H1 (cell line): ENCODE results near the gene WNK2. TPM values are rescaled to one million over a fixed set of nuclear protein-coding genes. Genes with fewer than 3 reads are reported as not detected.

ENCODE experiments used
- CTCF ChIA-PET: fragments of 300-600 bp; sonication (Branson Sonifier 250); formaldehyde crosslinking; loops from one replicate; lab custom pipeline; 2021; ENCODE audit not compliant: partially characterized antibody; lab: Charles Lee
- POLR2A ChIA-PET: fragments of 300-600 bp; sonication (Branson Sonifier 250); formaldehyde crosslinking; loops from one replicate; lab custom pipeline; 2021; ENCODE audit warnings: inconsistent platforms; ENCODE audit not compliant: partially characterized antibody; lab: Charles Lee
- DNase-seq, 2 experiments: peaks; one replicate each; pipeline versions ENCODE4 v3.0.0 to v3.0.0-alpha.2; 2010 to 2022; ENCODE audit warnings: low spot score in 2 of 2, low read depth in 1 of 2, mixed read lengths in 1 of 2
- FAIRE-seq: peaks from 2 replicates; lab custom pipeline; 2011; peaks lifted over from hg19 to GRCh38; lab: Jason Lieb, UNC
- H2AFZ ChIP-seq: 2 replicates; pipeline ENCODE4 v1.8.1; 2012; ENCODE audit warnings: low read length, inconsistent platforms
- H2AK5ac ChIP-seq: 2 replicates; pipeline ENCODE4 v1.6.1; 2013; ENCODE audit warnings: low read depth, low read length
- H2BK120ac ChIP-seq: replicated peaks from 2 replicates; pipeline ENCODE3; 2013; ENCODE audit warnings: low read depth, low read length, inconsistent platforms
- H2BK12ac ChIP-seq: 2 replicates; pipeline ENCODE4 v1.6.1; 2013; ENCODE audit warnings: low read depth, low read length
- H2BK15ac ChIP-seq: 2 replicates; pipeline ENCODE4 v1.6.1; 2013; ENCODE audit warnings: low read length
- H2BK20ac ChIP-seq: 2 replicates; pipeline ENCODE4 v1.6.1; 2013; ENCODE audit warnings: low read length
- H2BK5ac ChIP-seq: 2 replicates; pipeline ENCODE4 v1.6.1; 2013; ENCODE audit warnings: low read depth, low read length
- H3K14ac ChIP-seq: 2 replicates; pipeline ENCODE4 v1.6.1; 2013; ENCODE audit warnings: inconsistent platforms; ENCODE audit not compliant: insufficient read length
- H3K18ac ChIP-seq: 2 replicates; pipeline ENCODE4 v1.6.1; 2013; ENCODE audit warnings: low read length; ENCODE audit errors: extremely low read depth
- H3K23ac ChIP-seq: 2 replicates; pipeline ENCODE4 v1.6.1; 2013; ENCODE audit warnings: inconsistent platforms; ENCODE audit not compliant: insufficient read length
- H3K23me2 ChIP-seq: 2 replicates; pipeline ENCODE4 v1.6.1; 2013; ENCODE audit warnings: low read depth, low read length
- H3K27ac ChIP-seq: 2 replicates; pipeline ENCODE4 v1.6.1; 2011; ENCODE audit warnings: low read depth, low read length, inconsistent platforms
- H3K27me3 ChIP-seq, 4 experiments: replicated peaks in 1 of 4; 1 replicate in 1 of 4; 2 replicates in 3 of 4; pipeline versions ENCODE4 v1.6.1 to v1.8.1; 2011 to 2013; ENCODE audit warnings: low read length in 3 of 4, mild to moderate bottlenecking in 3 of 4, inconsistent platforms in 2 of 4, mixed read lengths in 2 of 4, moderate library complexity in 1 of 4; ENCODE audit not compliant: control insufficient read depth in 3 of 4, insufficient read depth in 3 of 4; ENCODE audit errors: extremely low read depth in 1 of 4
- H3K36me3 ChIP-seq, 4 experiments: 2 replicates each; pipeline versions ENCODE4 v1.6.1 to v1.8.1; 2011 to 2013; ENCODE audit warnings: mild to moderate bottlenecking in 4 of 4, low read length in 3 of 4, moderate library complexity in 2 of 4, control low read depth in 1 of 4, inconsistent platforms in 1 of 4; ENCODE audit not compliant: insufficient read depth in 4 of 4, control insufficient read depth in 2 of 4
- H3K4ac ChIP-seq: replicated peaks from 2 replicates; pipeline ENCODE3; 2013; ENCODE audit warnings: low read length, low read depth, mixed read lengths, inconsistent platforms; ENCODE audit not compliant: insufficient read length
- H3K4me1 ChIP-seq, 4 experiments: replicated peaks in 1 of 4; 1 replicate in 1 of 4; 2 replicates in 3 of 4; pipeline versions ENCODE4 v1.6.1 to v1.8.1; 2011 to 2013; ENCODE audit warnings: low read length in 3 of 4, inconsistent platforms in 2 of 4, mixed read lengths in 1 of 4; ENCODE audit not compliant: insufficient read depth in 4 of 4, control insufficient read depth in 3 of 4
- H3K4me2 ChIP-seq, 2 experiments: 2 replicates each; pipeline versions ENCODE4 v1.6.1 to v1.8.1; 2011 to 2013; ENCODE audit warnings: low read depth in 2 of 2, low read length in 2 of 2, control low read depth in 1 of 2, inconsistent platforms in 1 of 2, mild to moderate bottlenecking in 1 of 2; ENCODE audit not compliant: insufficient read depth in 1 of 2
- H3K4me3 ChIP-seq, 4 experiments: fragments of 200-600, 300-600 bp in 1 of 4; sonication (generic), shearing (Covaris generic), sonication (Bioruptor Twin) in 1 of 4; 2 replicates each; pipeline versions ENCODE4 v1.5.1 to v1.8.1; 2011 to 2016; ENCODE audit warnings: low read length in 4 of 4, low read depth in 3 of 4, control low read depth in 2 of 4, inconsistent platforms in 2 of 4, mild to moderate bottlenecking in 2 of 4, mixed read lengths in 1 of 4, moderate library complexity in 1 of 4; ENCODE audit not compliant: insufficient read depth in 2 of 4; ENCODE audit errors: extremely low read depth in 1 of 4
- H3K56ac ChIP-seq: replicated peaks from 2 replicates; pipeline ENCODE3; 2013; ENCODE audit warnings: low read depth, mild to moderate bottlenecking, mixed read lengths, low read length, inconsistent platforms; ENCODE audit not compliant: insufficient read length
- H3K79me1 ChIP-seq: 2 replicates; pipeline ENCODE4 v1.6.1; 2013; ENCODE audit warnings: low read depth, low read length, control low read depth
- H3K79me2 ChIP-seq, 2 experiments: 2 replicates each; pipeline versions ENCODE4 v1.6.1 to v1.8.1; 2012 to 2013; ENCODE audit warnings: low read length in 2 of 2, mild to moderate bottlenecking in 2 of 2, inconsistent platforms in 1 of 2; ENCODE audit not compliant: insufficient read depth in 2 of 2, control insufficient read depth in 1 of 2
- H3K9ac ChIP-seq, 4 experiments: replicated peaks in 1 of 4; 1 replicate in 1 of 4; 2 replicates in 3 of 4; pipeline versions ENCODE4 v1.6.1 to v1.8.1; 2011 to 2013; ENCODE audit warnings: low read depth in 3 of 4, low read length in 3 of 4, control low read depth in 2 of 4, mild to moderate bottlenecking in 2 of 4, moderate library complexity in 2 of 4, inconsistent platforms in 1 of 4; ENCODE audit errors: extremely low read depth in 1 of 4
- H3K9me3 ChIP-seq, 2 experiments: 2 replicates each; pipeline versions ENCODE4 v1.6.1 to v1.8.1; 2012 to 2013; ENCODE audit warnings: mild to moderate bottlenecking in 2 of 2, moderate library complexity in 2 of 2, control low read depth in 1 of 2, inconsistent platforms in 1 of 2, low read depth in 1 of 2, low read length in 1 of 2, mixed read lengths in 1 of 2; ENCODE audit not compliant: insufficient read depth in 2 of 2
- H4K20me1 ChIP-seq, 2 experiments: replicated peaks in 1 of 2; 2 replicates each; pipeline versions ENCODE3 to v1.8.1; 2011 to 2013; ENCODE audit warnings: inconsistent platforms in 2 of 2, low read length in 2 of 2, mild to moderate bottlenecking in 1 of 2; ENCODE audit not compliant: insufficient read depth in 2 of 2, control insufficient read depth in 1 of 2
- H4K5ac ChIP-seq: 2 replicates; pipeline ENCODE4 v1.6.1; 2013; ENCODE audit warnings: low read length, low read depth, mixed read lengths, inconsistent platforms; ENCODE audit not compliant: insufficient read length
- H4K8ac ChIP-seq: 2 replicates; pipeline ENCODE4 v1.8.0; 2013; ENCODE audit warnings: mild to moderate bottlenecking, moderate library complexity, low read length, inconsistent platforms; ENCODE audit not compliant: insufficient read depth; ENCODE audit errors: extremely low read depth
- H4K91ac ChIP-seq: replicated peaks from 2 replicates; pipeline ENCODE3; 2013; ENCODE audit warnings: low read length, mixed read lengths, inconsistent platforms; ENCODE audit not compliant: insufficient read length
- CREB1 ChIP-seq: IDR thresholded peaks from 2 replicates; pipeline ENCODE4 v1.6.1; 2012; ENCODE audit warnings: inconsistent platforms
- CTCF ChIP-seq, 3 experiments: IDR thresholded peaks; 1 replicate in 2 of 3; 2 replicates in 1 of 3; pipeline versions ENCODE4 v1.5.1 to v1.6.1; 2011; ENCODE audit warnings: low read length in 3 of 3, mild to moderate bottlenecking in 3 of 3, inconsistent platforms in 2 of 3, low read depth in 1 of 3, moderate library complexity in 1 of 3; ENCODE audit not compliant: insufficient read depth in 1 of 3; ENCODE audit errors: control extremely low read depth in 1 of 3
- TAF1 ChIP-seq: IDR thresholded peaks from 2 replicates; pipeline ENCODE4 v1.6.1; 2011; ENCODE audit warnings: mild to moderate bottlenecking, low read depth, low read length
- WGBS, 2 experiments: shearing (Covaris generic) in 1 of 2; methylation state at CpG; one replicate each; pipeline versions ENCODE4 v1.1.6 to v1.1.7; 2013 to 2015; ENCODE audit warnings: low lambda C conversion rate in 2 of 2, mixed read lengths in 2 of 2, inconsistent platforms in 1 of 2, low coverage in 1 of 2, missing lambda C conversion rate in 1 of 2; ENCODE audit not compliant: insufficient replicate concordance in 2 of 2, insufficient coverage in 1 of 2, insufficient read length in 1 of 2; ENCODE audit errors: extremely low coverage in 1 of 2, missing lambda C conversion rate in 1 of 2; 5-methylcytosine and 5-hydroxymethylcytosine counted together
- polyA plus RNA-seq, 7 experiments: library from polyadenylated mRNA; depleted of rRNA in 3 of 7; stranded (reverse) in 5 of 7; unstranded in 2 of 7; fragments of >200 nt in 5 of 7; fragments of 200-250 nt in 2 of 7; gene quantifications; 1 replicate in 5 of 7; 2 replicates in 1 of 7; 4 replicates in 1 of 7; pipeline versions ENCODE4 v1.2.1 to v1.2.3, GENCODE V29; 2011 to 2013; ENCODE audit warnings: missing spikeins in 2 of 7, mixed read lengths in 2 of 7
- total RNA-seq: library from RNA; stranded (reverse); fragmentation: NEBNext Ultra II Directional; extraction: Animal tissue kit (Norgen Biotek cat#: 25700); gene quantifications from 2 replicates; pipeline ENCODE4 v1.2.1, GENCODE V29; 2021

WNK2 gene
- total and polyA plus RNA-seq, 2 of the 8 experiments (the other 6 are each of a cell fraction or from before 2014, with no cell fraction given), result 12.0 to 87.2 TPM

- no peak overlapping the region for H2BK15ac ChIP-seq
- FAIRE-seq, result no peak
Measured at GRCh38 chr9:93238953-93239925, 55.3 kb downstream of the WNK2 start.

More at GRCh38 chr9:93238953-93239925, 55.3 kb downstream of the WNK2 start:
- H3K79me1 ChIP-seq, result no peaks in the 10 kb centered on the region
- H2BK12ac ChIP-seq, result no peak overlapping the region
- no peak overlapping the region for H3K9ac ChIP-seq
- H3K23me2 ChIP-seq, result no peaks in the 10 kb centered on the region
- no peak overlapping the region for H3K4me3 ChIP-seq
- H3K4ac ChIP-seq, result no peak overlapping the region
- H2BK5ac ChIP-seq, result no peak overlapping the region
- no peaks in the 10 kb centered on the region for H3K27me3 ChIP-seq
- H3K14ac ChIP-seq, result no peak overlapping the region
- no peak for DNase-seq
- H4K91ac ChIP-seq, result no peak overlapping the region
- peaks cover 0 to 6% (median 3%) of the 10 kb centered on the region in 4 experiments; a peak in 2 of 7 replicates for H3K4me1 ChIP-seq
- 86% methylated on average over 19 of the region's 19 CpGs; no CpG with 5 or more reads in 1 of the 2 experiments for WGBS, 2 experiments
- CTCF ChIA-PET, result no interaction called here
- peaks cover 4 to 6% of the 10 kb centered on the region in 2 experiments for H4K20me1 ChIP-seq
- TF ChIP-seq CREB1 (no peak), TAF1 (no peak), CTCF (IDR thresholded peaks at IDR 0.05; ENCODE audit: control extremely low read depth in 1 of 3, insufficient read depth in 1 of 3, low read depth in 1 of 3, low read length in 3 of 3) (no peak)
- no peaks in the 10 kb centered on the region for H3K79me2 ChIP-seq
- no peak overlapping the region for H3K56ac ChIP-seq
- no peak overlapping the region for H3K4me2 ChIP-seq
- no peak overlapping the region for H4K8ac ChIP-seq
- H3K9me3 ChIP-seq, result no peaks in the 10 kb centered on the region
- POLR2A ChIA-PET, result interaction anchor here (0.7 to 1.1 kb wide), 2 partner anchors 8 to 75 kb away, joined by 3 to 4 read pairs; no protein-coding TSS in a partner anchor
- no peak overlapping the region for H2BK120ac ChIP-seq
- H4K5ac ChIP-seq, result no peak overlapping the region
- H3K18ac ChIP-seq, result no peak overlapping the region
- no peak overlapping the region for H2AFZ ChIP-seq
- peaks cover 0 to 7% (median 5%) of the 10 kb centered on the region in 4 experiments; a peak in 3 of 8 replicates for H3K36me3 ChIP-seq
- no peak overlapping the region for H3K23ac ChIP-seq
- H2AK5ac ChIP-seq, result no peak overlapping the region
- no peak overlapping the region for H3K27ac ChIP-seq
- no peak overlapping the region for H2BK20ac ChIP-seq
